RWPE1 (cell line): ENCODE measurements around the gene DNAJC11.

Source experiments
- CTCF ChIA-PET: fragments of 350-600 bp; sonication (Branson Sonifier 250); formaldehyde crosslinking; extraction: SDS; loops from one replicate; lab custom pipeline; 2021; lab: Yijun Ruan, JAX
- POLR2A ChIA-PET: fragments of 400-600 bp; formaldehyde crosslinking; extraction: SDS; loops from one replicate; lab custom pipeline; 2020; ENCODE audit warnings: antibody characterized with exemption; ENCODE audit not compliant: low non-redundant PET; lab: Yijun Ruan, JAX
- DNase-seq: peaks from one replicate; pipeline ENCODE4 v3.0.0; 2012; ENCODE audit warnings: low spot score
- H3K27ac ChIP-seq: fragments of 450-650 bp; 2 replicates; pipeline ENCODE4 v1.5.1; 2017
- CTCF ChIP-seq: fragments of 450-650 bp; conservative IDR thresholded peaks from 2 replicates; pipeline ENCODE4 v1.5.1; 2017; ENCODE audit warnings: low read depth, mild to moderate bottlenecking

DNAJC11 gene

DNA sequence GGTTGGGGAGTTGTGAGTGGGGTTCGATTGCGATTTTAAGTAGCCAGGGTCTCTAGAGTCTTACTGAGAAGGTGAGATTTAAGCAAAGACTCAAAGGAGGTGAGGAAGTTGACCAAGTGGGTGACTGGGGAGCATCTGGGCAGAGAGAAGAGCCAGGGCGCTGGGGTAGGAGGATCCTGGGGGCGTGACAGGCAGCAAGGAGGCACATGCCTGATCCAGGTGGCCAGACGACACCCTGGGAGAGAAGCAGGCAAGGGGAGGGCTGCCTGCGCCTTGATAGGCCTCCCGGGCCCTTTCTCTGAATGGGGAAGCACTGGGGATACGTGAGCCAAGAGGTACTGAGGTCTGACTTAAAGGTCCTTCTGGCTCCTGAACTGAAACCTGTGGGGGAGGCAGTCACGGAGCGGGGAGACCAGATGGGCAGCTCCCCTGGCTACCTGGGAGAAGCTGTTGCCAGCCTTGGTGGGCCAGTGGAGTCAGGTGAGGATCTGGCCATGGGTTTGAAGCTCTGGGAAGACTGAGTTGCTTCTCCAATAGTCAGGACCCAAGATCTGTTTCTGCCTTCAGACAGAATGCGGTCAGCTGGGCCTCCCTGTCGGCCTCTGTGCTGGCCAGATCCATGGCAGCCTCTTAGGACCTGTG, 116.4 kb downstream of the DNAJC11 start:
- peak overlapping the region; percentile 98 for H3K27ac ChIP-seq
- POLR2A ChIA-PET, result no interaction called here
- no peak for DNase-seq
- CTCF ChIA-PET, result interaction anchor here (0.6 kb wide), 1 partner anchor 61 kb away, joined by 3 read pairs; no protein-coding TSS in a partner anchor
- TF ChIP-seq CTCF, result no peak
